Measurements from ENCODE around the gene OCIAD2. TPM values are rescaled to one million over a fixed set of nuclear protein-coding genes. Genes with fewer than 3 reads are reported as not detected.
"Not testable (repeated sequence)": the region's sequence is repeated elsewhere in the genome, so short reads cannot be mapped to it uniquely, and the experiment has no call there.

The OCIAD2 gene
- polyA plus RNA-seq, 1 donor: 24.6 TPM

- DNase-seq: no peak
Measured at GRCh38 chr4:48905363-48906015, 1.1 kb downstream of the OCIAD2 start.

- DNase-seq: no peak
Measured at GRCh38 chr4:48904541-48905142, 1.9 kb downstream of the OCIAD2 start.

GRCh38 chr4:48904101-48904500 lies 2.5 kb downstream of the OCIAD2 start:
- DNase-seq: no peak

- DNase-seq: no peak
Measured at GRCh38 chr4:48902266-48902665, 4.3 kb downstream of the OCIAD2 start.

- DNase-seq: no peak
Measured at GRCh38 chr4:48901196-48901595, 5.4 kb downstream of the OCIAD2 start.

GRCh38 chr4:48899950-48900349 lies 6.6 kb downstream of the OCIAD2 start:
- DNase-seq: no peak

- DNase-seq: no peak
Measured at GRCh38 chr4:48899432-48899749, 7.2 kb downstream of the OCIAD2 start.

- no peak for DNase-seq
Measured at GRCh38 chr4:48898733-48899431, 7.7 kb downstream of the OCIAD2 start.

GRCh38 chr4:48896845-48897244 lies 9.7 kb downstream of the OCIAD2 start:
- DNase-seq: no peak

- no peak for DNase-seq
Measured at GRCh38 chr4:48891028-48891619, 15.4 kb downstream of the OCIAD2 start.

GRCh38 chr4:48889750-48890149 lies 16.8 kb downstream of the OCIAD2 start:
- DNase-seq: not testable (repeated sequence)

- DNase-seq: not testable (repeated sequence)
Measured at GRCh38 chr4:48881646-48882045, 24.9 kb downstream of the OCIAD2 start.

GRCh38 chr4:48879561-48880442 lies 26.8 kb downstream of the OCIAD2 start:
- DNase-seq: no peak

- DNase-seq: no peak
Measured at GRCh38 chr4:48877827-48878535, 28.6 kb downstream of the OCIAD2 start.

GRCh38 chr4:48864696-48865095 lies 41.9 kb downstream of the OCIAD2 start:
- not testable (repeated sequence) for DNase-seq

GRCh38 chr4:48863728-48864127 lies 42.8 kb downstream of the OCIAD2 start:
- no peak for DNase-seq

- no peak for DNase-seq
Measured at GRCh38 chr4:48862661-48863060, 43.9 kb downstream of the OCIAD2 start.

GRCh38 chr4:48862038-48862437 lies 44.5 kb downstream of the OCIAD2 start:
- no peak for DNase-seq

GRCh38 chr4:48858130-48858529 lies 48.4 kb downstream of the OCIAD2 start:
- no peak for DNase-seq

GRCh38 chr4:48854982-48855381 lies 51.6 kb downstream of the OCIAD2 start:
- no peak for DNase-seq

- DNase-seq: no peak
Measured at GRCh38 chr4:48854395-48854683, 52.2 kb downstream of the OCIAD2 start.
